NCI-H1930 (cell line): ENCODE results near the gene OPRL1.
A peak's percentile ranks its signal among the peaks of the same experiment; 100 is the strongest.

Experiments used
- DNase-seq, 2 experiments: peaks; one replicate each; lab custom pipeline; 2025; lab: John Stamatoyannopoulos, UW

The OPRL1 gene

GRCh38 chr20:64042054-64042781 is 37.7 kb upstream of the OPRL1 start:
- DNase-seq, result no peak

GRCh38 chr20:64043768-64044167 is 36.1 kb upstream of the OPRL1 start:
- no peak for DNase-seq

- DNase-seq, result no peak
Observed at GRCh38 chr20:64044484-64045247, 35.2 kb upstream of the OPRL1 start.

GRCh38 chr20:64045346-64046011 is 34.4 kb upstream of the OPRL1 start:
- no peak for DNase-seq

DNA sequence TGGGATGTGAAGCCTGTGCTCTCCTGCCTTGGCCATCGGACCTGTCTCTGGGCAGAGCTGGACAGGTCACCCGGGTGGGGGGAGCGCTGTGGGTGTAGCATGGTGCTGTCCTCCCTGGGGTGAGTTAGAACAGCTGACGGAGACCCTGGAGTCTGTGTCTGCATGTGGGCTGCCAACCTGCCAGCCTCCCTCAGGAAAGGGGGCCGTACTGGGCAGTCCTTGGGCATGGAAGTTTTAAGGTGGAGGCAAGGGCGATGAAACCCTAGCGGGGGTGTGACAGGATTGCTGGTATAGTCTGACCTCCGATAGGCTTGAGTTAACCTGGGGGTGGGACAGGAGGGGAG is 32.9 kb upstream of the OPRL1 start:
- DNase-seq, result no peak

- no peak for DNase-seq
Observed at GRCh38 chr20:64047968-64048401, 31.9 kb upstream of the OPRL1 start.

DNA sequence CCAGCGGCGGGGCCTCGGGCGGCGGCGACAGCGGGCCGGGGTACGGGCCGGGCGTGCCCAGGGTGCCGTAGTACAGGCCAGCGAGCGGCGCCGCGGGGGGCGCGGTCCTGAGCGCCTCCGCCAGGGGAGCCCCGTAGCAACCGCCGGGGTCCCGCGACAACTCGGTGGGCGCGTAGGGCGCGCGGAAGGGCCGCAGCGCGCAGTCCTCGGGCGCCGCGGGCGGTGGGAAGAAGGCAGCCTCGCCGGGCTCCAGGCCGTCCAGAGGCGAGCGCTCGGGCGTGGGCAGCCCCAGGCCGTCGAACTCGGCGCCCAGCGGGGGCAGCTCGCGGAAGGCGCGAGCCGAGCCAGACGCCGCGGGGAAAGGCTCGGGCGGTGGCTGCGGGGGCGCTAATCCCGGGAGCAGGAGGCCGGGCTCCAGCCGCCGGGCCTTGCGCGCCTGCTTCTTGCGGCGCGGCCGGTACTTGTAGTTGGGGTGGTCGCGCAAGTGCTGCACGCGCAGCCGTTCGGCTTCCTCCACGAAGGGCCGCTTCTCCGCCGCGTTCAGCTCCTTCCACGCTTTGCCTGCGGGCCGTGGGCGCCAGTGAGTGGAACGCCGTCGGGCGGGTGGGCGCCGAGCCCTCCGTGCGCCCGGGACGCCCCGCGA is 31.4 kb upstream of the OPRL1 start:
- DNase-seq, result no peak

DNA sequence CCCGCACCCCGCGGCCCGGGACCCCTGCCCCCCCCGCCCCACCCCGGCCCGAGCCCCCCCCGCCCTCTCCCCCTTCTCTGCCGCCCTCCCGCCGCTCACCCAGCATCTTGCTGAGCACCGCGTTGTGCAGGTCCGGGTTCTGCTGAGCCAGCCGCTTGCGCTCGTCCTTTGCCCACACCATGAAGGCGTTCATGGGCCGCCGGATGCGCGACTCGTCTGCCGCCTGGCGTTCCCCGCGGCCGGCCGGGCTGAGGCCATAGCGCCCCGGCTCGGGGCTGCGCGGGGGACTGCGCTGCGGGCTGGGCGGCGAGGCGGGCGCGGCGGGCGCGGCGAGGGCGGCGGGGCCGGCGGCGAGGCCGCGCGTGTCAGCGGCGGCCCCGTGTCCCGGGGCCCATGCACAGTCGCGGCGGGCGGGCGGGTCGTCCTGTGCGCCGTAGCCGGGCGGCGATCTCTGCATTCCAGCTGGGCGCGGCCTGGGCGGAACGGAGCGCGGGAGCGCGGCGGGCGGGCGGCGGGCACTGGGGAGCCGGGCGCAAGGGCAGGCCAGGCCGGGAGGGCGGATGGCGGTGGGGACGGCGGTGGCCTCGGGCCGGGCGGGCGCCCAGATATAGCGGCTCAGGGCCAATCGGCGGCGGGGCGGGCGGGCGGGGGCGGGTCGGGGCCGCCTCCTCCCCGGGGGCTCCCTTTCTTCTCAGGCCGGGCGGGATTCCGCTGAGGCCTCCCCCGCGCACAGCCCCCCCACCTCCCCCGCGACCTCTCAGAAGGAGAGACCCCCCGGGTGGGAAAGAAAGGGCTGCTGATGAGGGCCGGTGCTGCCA is 30.6 kb upstream of the OPRL1 start, which contains the start of gene SOX18:
Gene SOX18, minus strand, starts transcription at position 580 of the 818 bp plus-strand sequence. Its CDS starts 123 bp downstream, at position 457.
- DNase-seq, result peak in 1 of 2 experiments; percentile 48

DNA sequence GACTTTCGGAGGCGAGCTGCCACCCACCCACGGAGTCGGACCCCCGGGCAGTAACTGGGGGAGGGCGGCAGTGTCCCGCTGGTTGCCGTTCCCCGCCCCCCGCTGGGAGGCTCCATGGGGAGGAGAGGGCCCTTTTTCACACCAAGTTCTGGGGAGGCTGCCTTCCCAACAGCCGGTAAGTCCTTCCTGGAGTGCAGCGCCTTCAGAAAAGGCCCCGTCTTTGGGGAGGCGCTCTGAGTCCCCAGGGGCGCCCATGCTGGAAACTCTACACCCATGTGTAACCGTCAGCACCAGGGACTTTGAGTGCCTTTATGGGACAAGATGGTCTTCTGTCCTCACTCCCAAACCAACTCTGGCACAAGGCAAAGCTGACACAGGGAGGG is 30.0 kb upstream of the OPRL1 start:
- DNase-seq, result no peak

DNA sequence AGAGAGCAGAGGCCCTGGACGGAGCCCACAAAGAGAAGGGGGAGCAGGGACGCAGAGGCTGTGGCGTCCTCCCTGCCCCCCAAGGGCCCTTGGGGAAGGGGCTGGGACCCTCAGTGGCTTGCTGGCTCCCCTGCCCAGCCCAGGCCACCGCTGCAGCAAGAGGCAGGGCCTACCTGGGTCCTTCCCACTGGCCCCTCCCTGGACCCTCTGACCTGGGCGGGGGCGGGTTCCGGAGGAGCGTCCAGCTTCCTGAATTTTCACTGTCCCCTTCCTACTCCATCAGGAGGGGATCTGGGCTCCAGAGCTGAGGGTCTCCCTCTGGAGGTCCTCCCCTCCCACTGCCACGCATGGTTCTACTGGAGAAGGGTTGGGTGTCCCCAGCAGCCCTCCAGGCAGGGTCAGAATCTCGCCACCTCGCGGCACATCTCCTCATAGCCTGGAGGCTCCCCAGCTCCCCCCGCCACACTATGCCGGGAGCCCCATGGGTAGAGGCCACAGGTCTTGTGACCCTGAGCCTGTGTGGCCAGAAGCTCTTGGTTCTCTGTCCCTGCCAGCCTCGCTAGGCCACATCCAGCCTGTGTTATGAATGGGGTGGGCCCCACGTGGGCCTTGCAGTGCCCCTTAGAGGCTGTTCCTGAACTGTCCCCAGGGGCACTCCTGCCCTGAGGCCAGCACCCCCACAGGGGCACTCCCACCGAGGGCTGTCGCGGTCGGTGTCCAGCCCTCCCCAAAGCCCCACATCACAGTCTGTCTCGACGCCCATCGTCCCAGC is 29.4 kb upstream of the OPRL1 start:
- no peak for DNase-seq

DNA sequence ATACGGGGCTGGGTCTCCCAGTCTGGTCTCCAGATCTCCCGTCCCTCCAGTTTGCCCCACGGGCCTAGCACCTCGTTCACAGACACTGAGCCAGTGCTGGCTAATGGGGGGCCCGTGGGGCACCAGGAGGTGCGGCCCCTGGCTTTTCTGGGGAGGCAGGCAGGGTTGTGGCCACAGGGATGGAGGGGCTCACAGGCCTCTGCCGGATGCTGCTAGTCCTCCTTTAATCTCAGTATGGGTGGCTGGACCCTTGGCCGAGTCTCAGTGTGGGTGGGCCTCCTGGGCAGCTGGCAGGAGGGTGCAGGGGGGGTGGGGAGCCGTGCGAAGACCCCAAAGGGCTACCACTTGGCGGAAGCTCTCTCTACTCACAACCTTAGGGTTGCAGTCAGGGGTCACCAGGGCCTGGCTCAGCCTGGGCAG is 28.8 kb upstream of the OPRL1 start:
- no peak for DNase-seq

- no peak for DNase-seq
Observed at GRCh38 chr20:64051561-64052325, 28.1 kb upstream of the OPRL1 start.

DNA sequence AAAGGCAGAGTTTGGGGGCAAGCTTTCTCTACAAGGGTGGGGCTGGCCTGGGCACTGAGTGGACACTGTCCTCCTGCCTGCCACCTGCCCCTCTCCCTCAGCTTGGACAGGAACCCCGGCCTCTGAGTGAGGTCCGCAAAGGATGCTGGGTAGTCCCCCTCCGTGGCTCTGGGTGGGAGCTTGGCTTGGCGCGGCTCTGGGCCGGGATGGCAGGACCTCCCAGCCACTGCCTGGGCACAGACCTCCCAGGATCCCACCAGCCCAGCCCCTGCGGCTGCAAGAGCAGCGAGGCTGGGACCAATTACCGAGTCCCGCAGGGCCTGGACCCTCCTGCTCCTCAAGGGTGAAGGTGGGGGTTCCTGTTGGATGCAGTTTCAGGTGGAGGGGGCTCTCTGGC is 27.6 kb upstream of the OPRL1 start:
- no peak for DNase-seq

DNA sequence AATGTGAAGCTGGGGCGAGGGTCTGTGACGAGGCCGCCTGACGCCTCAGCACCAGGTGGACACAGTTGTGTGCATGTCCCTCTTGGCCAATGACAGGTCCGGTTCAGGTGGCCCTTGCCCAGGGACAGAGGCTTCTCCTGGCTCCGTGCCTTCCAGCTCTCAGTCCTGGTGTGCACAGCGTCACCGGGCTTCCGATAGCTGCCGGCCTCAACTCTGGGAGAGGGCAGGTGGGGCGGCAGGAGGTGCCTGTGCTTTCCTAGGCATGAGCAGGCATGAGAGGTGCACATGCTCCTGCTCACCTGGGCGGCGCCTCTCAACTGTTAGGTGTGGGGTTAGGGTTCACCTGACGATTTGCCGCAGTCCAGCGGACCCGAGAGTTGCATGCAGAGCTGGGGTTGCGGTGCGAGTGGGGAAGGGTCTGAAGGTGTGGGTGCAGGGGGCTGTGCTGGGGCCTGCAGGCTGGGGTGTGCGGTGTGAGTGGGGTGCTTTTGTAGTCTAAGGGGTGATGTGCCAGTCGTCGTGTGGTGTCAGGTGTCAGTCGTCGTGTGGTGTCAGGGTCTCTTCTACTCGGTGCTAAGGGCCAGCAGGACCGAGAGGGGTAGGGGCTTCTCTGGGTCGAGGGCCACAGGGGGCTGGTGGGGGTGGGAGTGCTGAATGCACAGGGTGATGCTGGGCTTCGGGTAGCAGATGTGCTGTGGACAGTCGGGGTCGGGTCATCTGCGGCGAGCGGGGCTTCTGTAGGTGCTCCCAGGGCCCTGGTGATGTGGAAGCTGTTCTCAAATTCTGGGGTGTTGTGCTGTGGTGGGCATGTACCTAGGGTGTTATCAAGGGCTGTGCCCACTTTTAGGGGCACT is 26.7 kb upstream of the OPRL1 start:
- no peak for DNase-seq

- no peak for DNase-seq
Observed at GRCh38 chr20:64053841-64054661, 25.8 kb upstream of the OPRL1 start.

DNA sequence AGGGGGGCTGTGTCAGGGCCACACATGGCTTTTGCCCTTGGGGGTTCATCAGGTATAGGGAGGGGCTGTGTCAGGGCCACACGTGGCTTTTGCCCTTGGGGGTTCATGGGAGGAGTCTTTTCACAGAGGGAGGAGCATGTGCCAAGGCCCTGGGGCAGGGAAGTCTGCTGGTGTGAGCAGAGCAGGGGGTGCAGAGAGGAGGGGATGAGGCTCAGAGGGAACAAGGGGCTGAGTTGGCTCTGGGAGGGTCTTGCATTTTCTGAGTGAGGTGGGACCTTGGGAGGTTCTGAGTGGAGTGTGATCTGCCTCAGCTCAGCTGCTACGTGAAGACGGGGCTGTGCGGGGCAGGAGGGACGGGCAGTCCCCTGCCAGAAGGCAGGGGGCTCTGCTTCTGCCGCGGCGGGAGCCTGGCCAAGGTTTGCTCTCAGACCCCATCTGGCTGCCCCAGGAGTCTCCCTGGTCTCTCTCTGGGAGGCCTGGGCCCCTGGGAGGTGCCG is 24.4 kb upstream of the OPRL1 start:
- DNase-seq, result no peak

GRCh38 chr20:64055893-64056638 is 23.8 kb upstream of the OPRL1 start:
- DNase-seq, result no peak

GRCh38 chr20:64056639-64056888 is 23.3 kb upstream of the OPRL1 start:
- no peak for DNase-seq
